Skeletal muscle satellite cell (primary cell): ENCODE results near the gene BPIFB2.

Experiments used
- H3K27me3 ChIP-seq: 2 replicates; pipeline ENCODE4 v1.7.0; 2013; ENCODE audit warnings: low read length; ENCODE audit not compliant: control insufficient read depth, insufficient read depth
- H3K36me3 ChIP-seq: 2 replicates; pipeline ENCODE4 v1.7.0; 2013; ENCODE audit warnings: mild to moderate bottlenecking, control low read depth, low read length; ENCODE audit not compliant: insufficient read depth
- H3K4me1 ChIP-seq: 2 replicates; pipeline ENCODE4 v1.7.0; 2013; ENCODE audit warnings: low read length; ENCODE audit not compliant: control insufficient read depth, insufficient read depth
- H3K4me2 ChIP-seq: 2 replicates; pipeline ENCODE4 v1.7.0; 2013; ENCODE audit warnings: mild to moderate bottlenecking, low read length
- H3K4me3 ChIP-seq: 2 replicates; pipeline ENCODE4 v1.7.0; 2013; ENCODE audit warnings: low read length
- H3K9ac ChIP-seq: 2 replicates; pipeline ENCODE4 v1.7.0; 2013; ENCODE audit warnings: mild to moderate bottlenecking, low read depth, low read length, moderate library complexity
- H3K9me3 ChIP-seq: replicated peaks from 2 replicates; pipeline ENCODE4 v1.7.0; 2013; ENCODE audit warnings: mild to moderate bottlenecking, control low read depth, low read length

The BPIFB2 gene

DNA sequence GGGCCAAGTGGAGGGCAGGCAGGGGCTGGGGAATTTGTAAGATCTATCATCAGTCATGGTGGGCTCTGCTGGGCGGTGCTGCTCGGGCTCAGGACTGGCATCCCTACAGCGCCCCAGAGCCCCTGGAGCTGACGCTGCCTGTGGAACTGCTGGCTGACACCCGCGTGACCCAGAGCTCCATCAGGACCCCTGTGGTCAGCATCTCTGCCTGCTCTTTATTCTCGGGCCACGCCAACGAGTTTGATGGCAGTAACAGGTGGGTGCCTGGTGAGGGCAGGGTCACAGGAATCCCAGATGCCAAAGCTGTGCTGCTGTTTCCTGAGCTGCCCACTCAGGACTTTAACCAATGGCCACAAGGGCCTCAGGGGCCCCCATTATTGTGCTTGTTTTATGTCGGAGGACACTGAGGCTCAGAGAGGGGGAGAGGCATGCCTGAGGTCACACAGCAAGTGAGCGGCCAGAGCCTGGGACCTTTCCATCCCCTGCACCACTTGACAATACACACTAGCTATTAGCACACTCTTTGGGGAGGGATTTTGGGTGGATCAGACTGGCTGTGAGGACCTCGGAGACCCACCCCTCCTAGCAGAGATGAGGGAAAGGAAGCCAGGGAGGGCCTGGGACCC, 6.3 kb downstream of the BPIFB2 start:
- Histone ChIP-seq H3K9me3 (no peaks in the 10 kb centered on the region), H3K9ac (no peak overlapping the region), H3K27me3 (peaks cover 53% of the 10 kb centered on the region), H3K36me3 (no peaks in the 10 kb centered on the region), H3K4me2 (no peak overlapping the region), H3K4me1 (no peaks in the 10 kb centered on the region), H3K4me3 (no peak overlapping the region)

- Histone ChIP-seq H3K9me3 (no peaks in the 10 kb centered on the region), H3K4me2 (no peak overlapping the region), H3K36me3 (no peaks in the 10 kb centered on the region), H3K4me1 (no peaks in the 10 kb centered on the region), H3K9ac (no peak overlapping the region), H3K4me3 (no peak overlapping the region), H3K27me3 (peaks cover 53% of the 10 kb centered on the region)
Measured at GRCh38 chr20:33014336-33015113, 7.0 kb downstream of the BPIFB2 start.

DNA sequence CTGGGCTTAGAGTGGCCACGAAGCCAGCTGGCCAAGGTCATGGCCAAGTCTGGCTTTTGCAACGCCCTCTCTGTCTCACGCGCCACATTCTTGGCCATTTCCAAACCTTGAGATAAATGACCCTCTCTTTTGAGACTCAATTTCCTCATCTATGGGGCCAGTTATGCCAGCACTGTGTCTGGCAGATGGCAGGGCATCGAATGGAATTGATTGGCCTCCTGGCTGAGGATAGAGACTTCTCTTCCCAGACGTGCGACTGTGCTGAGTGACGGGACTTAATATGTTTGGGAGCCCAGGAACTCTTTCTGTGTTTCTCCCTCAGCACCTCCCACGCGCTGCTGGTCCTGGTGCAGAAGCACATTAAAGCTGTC, 7.6 kb downstream of the BPIFB2 start:
- H3K4me1 ChIP-seq, result no peaks in the 10 kb centered on the region
- no peak overlapping the region for H3K9ac ChIP-seq
- no peak overlapping the region for H3K4me2 ChIP-seq
- H3K4me3 ChIP-seq, result no peak overlapping the region
- H3K36me3 ChIP-seq, result no peaks in the 10 kb centered on the region
- H3K27me3 ChIP-seq, result peaks cover 56% of the 10 kb centered on the region
- no peaks in the 10 kb centered on the region for H3K9me3 ChIP-seq

DNA sequence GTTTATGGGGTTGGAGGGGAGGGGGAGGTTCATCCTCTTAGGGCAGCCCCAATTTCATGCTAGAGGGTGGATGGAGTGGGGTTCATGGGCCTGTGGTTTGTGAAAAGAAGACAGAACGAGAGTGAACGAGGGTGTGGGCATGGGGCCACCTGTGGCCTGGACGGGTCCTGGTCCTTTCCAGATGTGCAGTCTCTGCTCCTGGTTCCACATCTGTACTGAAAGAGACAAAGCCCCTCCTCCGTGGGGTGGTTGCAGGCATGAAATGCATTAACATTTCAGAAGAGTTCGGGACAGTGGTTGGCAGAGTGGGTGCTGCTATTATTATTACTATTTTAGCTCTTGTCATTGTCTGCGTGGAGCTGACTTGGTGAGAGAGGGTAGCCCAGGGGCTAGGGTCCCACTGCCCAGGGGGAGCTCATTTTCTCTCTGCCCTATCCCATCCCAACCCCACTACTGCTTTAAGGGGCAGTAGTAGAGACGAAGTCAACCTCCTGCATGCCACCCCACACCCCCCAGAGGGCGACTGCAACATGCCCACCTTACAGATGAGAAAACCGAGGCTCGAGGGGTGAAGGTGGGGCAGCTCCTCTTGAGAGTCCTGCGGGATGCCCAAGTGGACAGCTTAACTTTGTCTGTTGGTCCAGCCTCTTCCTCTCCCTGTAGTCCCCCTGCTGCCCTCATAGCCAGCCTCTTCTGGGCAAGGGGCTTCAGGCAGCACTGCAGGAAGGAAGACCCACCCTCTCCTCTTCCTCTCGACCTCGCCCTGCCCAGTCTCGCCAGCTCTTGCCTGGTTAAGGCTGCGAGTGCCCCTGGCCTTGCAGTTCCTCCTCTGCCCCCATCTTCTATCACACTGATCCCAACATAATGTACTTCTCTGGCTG, 8.4 kb downstream of the BPIFB2 start:
- no peaks in the 10 kb centered on the region for H3K9me3 ChIP-seq
- H3K9ac ChIP-seq, result no peak overlapping the region
- no peaks in the 10 kb centered on the region for H3K4me1 ChIP-seq
- peaks cover 60% of the 10 kb centered on the region for H3K27me3 ChIP-seq
- H3K4me3 ChIP-seq, result no peak overlapping the region
- no peaks in the 10 kb centered on the region for H3K36me3 ChIP-seq
- no peak overlapping the region for H3K4me2 ChIP-seq

GRCh38 chr20:33016581-33017109, 9.1 kb downstream of the BPIFB2 start:
- H3K27me3 ChIP-seq, result peaks cover 54% of the 10 kb centered on the region
- H3K4me2 ChIP-seq, result no peak overlapping the region
- H3K4me3 ChIP-seq, result no peak overlapping the region
- no peak overlapping the region for H3K9ac ChIP-seq
- no peaks in the 10 kb centered on the region for H3K9me3 ChIP-seq
- no peaks in the 10 kb centered on the region for H3K4me1 ChIP-seq
- no peaks in the 10 kb centered on the region for H3K36me3 ChIP-seq

DNA sequence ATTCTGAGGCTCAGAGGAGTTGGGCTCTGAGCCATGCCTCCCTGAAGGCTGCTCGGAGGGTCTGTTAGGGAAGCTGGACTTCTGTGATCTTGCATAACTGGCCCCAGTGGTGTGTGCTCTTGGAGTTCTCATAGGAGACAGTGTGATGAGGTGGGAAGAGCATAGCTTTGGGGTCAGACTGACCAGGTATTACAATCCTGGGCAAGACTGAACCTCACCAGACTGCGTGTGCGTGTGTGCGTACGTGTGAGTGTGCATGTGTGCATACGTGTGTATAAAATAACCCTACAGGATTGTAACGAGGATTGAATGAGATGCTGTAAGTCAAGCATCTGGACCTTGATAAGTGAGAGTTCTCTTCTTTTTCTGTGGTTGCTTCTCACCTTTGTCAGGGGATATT, 10.0 kb downstream of the BPIFB2 start:
- H3K4me1 ChIP-seq, result no peaks in the 10 kb centered on the region
- H3K36me3 ChIP-seq, result no peaks in the 10 kb centered on the region
- no peak overlapping the region for H3K4me3 ChIP-seq
- no peak overlapping the region for H3K9ac ChIP-seq
- H3K9me3 ChIP-seq, result no peaks in the 10 kb centered on the region
- H3K27me3 ChIP-seq, result peaks cover 55% of the 10 kb centered on the region
- H3K4me2 ChIP-seq, result no peak overlapping the region

DNA sequence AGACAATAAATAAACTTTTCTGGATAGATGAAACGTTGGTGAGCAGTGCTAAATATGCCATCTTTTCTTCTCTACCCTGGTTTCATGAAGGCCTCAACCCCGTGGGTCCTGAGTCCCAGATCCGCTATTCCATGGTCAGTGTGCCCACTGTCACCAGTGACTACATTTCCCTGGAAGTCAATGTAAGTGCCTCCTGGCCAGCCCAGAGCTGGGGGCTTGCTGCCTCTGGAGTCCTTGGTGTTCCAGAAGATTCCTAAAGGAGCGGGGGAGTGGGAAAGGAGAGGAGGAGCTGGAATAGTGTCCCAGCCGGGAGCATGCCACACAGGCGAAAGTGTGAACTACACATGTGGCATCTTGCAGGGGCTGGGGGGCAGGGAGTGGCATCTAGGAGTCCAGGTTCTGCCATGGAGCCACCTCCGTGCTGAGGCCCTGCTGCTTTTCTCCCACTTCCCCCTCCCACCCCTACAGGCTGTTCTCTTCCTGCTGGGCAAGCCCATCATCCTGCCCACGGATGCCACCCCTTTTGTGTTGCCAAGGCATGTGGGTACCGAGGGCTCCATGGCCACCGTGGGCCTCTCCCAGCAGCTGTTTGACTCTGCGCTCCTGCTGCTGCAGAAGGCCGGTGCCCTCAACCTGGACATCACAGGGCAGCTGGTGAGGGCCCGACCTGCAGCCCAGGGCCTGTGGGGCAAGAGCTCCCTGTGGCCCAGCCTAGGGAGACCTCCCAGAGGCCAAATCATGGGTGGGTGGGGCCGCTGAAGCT, 10.8 kb downstream of the BPIFB2 start:
- H3K4me2 ChIP-seq, result no peak overlapping the region
- no peaks in the 10 kb centered on the region for H3K9me3 ChIP-seq
- H3K27me3 ChIP-seq, result peaks cover 51% of the 10 kb centered on the region
- no peaks in the 10 kb centered on the region for H3K36me3 ChIP-seq
- H3K4me1 ChIP-seq, result no peaks in the 10 kb centered on the region
- H3K9ac ChIP-seq, result no peak overlapping the region
- H3K4me3 ChIP-seq, result no peak overlapping the region

DNA sequence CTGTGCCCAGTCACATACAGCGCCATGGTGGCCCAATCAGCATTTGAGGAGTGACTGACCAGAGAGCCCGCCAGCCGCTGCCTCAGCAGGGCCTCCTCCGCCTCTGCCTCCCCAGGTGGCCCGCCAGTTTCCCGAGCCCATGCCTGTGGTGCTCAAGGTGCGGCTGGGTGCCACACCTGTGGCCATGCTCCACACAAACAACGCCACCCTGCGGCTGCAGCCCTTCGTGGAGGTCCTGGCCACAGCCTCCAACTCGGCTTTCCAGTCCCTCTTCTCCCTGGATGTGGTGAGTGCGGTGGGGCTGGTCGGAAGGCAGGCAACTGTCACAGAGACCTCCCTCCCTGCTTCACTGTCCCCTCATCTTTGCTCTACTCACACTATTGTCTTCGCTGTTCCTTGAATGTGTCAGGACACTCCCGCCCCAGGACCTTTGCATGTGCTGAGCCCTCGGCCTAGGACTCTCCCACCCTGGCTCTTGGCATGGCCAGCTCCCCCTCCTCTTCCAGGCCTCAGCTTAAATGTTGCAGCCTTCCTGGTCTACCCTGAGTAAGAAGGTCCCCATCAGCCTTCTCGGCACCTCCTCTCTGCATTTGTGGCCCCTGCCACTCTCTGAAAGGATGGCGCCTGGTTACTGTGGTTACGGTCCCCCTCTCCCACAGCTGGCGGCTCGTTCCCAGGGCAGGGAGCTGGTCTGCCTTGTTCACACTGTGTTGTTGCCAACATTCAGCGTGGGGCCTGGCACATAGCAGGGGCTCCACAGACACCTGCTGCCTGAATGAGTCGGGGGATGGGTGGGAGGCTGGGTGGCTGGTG, 12.2 kb downstream of the BPIFB2 start:
- Histone ChIP-seq H3K36me3 (no peaks in the 10 kb centered on the region), H3K4me2 (no peak overlapping the region), H3K27me3 (peaks cover 42% of the 10 kb centered on the region), H3K4me3 (no peak overlapping the region), H3K4me1 (no peaks in the 10 kb centered on the region), H3K9me3 (no peaks in the 10 kb centered on the region), H3K9ac (no peak overlapping the region)

- Histone ChIP-seq H3K4me1 (no peaks in the 10 kb centered on the region), H3K4me3 (no peak overlapping the region), H3K9me3 (no peaks in the 10 kb centered on the region), H3K36me3 (no peaks in the 10 kb centered on the region), H3K9ac (no peak overlapping the region), H3K27me3 (peaks cover 37% of the 10 kb centered on the region), H3K4me2 (no peak overlapping the region)
Measured at GRCh38 chr20:33020278-33021161, 13.0 kb downstream of the BPIFB2 start.

DNA sequence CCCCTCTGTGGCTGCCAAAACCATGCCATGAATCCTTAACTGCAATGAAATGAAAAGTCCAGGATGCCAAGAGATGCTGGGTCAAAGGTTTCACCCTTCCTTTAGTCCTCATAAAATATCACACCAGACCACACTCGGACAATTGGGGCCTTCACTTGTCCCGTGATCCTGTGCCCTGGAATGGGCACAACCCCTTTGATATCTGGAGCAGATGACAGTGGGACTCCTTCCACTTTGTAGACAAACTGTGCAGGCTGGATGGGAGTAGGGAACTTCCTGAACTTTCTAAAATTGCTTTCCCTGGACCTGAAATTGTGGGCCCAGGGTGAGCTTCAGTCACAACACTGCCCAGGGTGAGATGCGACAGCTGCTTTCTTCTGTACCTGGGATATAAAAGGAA, 14.4 kb downstream of the BPIFB2 start:
- peaks cover 26% of the 10 kb centered on the region for H3K27me3 ChIP-seq
- no peak overlapping the region for H3K4me2 ChIP-seq
- no peaks in the 10 kb centered on the region for H3K9me3 ChIP-seq
- H3K4me3 ChIP-seq, result no peak overlapping the region
- H3K9ac ChIP-seq, result no peak overlapping the region
- H3K36me3 ChIP-seq, result no peaks in the 10 kb centered on the region
- H3K4me1 ChIP-seq, result no peaks in the 10 kb centered on the region
